Ishikawa (cell line): ENCODE results near the gene SLC11A2.

Source experiments
- CEBPB ChIP-seq: IDR thresholded peaks from 2 replicates; pipeline ENCODE4 v1.6.1; 2012
- CREB1 ChIP-seq: IDR thresholded peaks from 2 replicates; pipeline ENCODE4 v1.6.1; 2012; ENCODE audit warnings: low read depth
- EGR1 ChIP-seq: IDR thresholded peaks from 2 replicates; pipeline ENCODE4 v1.6.1; 2012
- EP300 ChIP-seq: IDR thresholded peaks from 2 replicates; pipeline ENCODE4 v1.6.1; 2012; ENCODE audit warnings: borderline replicate concordance
- FOXM1 ChIP-seq: IDR thresholded peaks from 2 replicates; pipeline ENCODE4 v1.6.1; 2012; ENCODE audit warnings: low read depth, borderline replicate concordance
- MAX ChIP-seq: IDR thresholded peaks from 2 replicates; pipeline ENCODE4 v1.6.1; 2012
- NFIC ChIP-seq: IDR thresholded peaks from 2 replicates; pipeline ENCODE4 v1.6.1; 2012
- RAD21 ChIP-seq: IDR thresholded peaks from 2 replicates; pipeline ENCODE4 v1.6.1; 2012; ENCODE audit warnings: low read depth
- REST ChIP-seq: IDR thresholded peaks from 2 replicates; pipeline ENCODE4 v1.6.1; 2012; ENCODE audit warnings: low read depth, mild to moderate bottlenecking
- TAF1 ChIP-seq: IDR thresholded peaks from 2 replicates; pipeline ENCODE4 v1.6.1; 2012; ENCODE audit warnings: low read depth, mild to moderate bottlenecking
- TCF12 ChIP-seq: IDR thresholded peaks from 2 replicates; pipeline ENCODE4 v1.6.1; 2012; ENCODE audit warnings: low read depth
- TEAD4 ChIP-seq: IDR thresholded peaks from 2 replicates; pipeline ENCODE4 v1.6.1; 2012
- USF1 ChIP-seq: IDR thresholded peaks from 2 replicates; pipeline ENCODE4 v1.6.1; 2012
- YY1 ChIP-seq: IDR thresholded peaks from 2 replicates; pipeline ENCODE4 v1.6.1; 2012; ENCODE audit warnings: low read depth

GRCh38 chr12:50948798-50949197, 77.4 kb downstream of the SLC11A2 start:
- TF ChIP-seq EP300 (no peak), FOXM1 (no peak), MAX (no peak), CEBPB (no peak), TAF1 (no peak), REST (no peak), RAD21 (no peak), YY1 (no peak), EGR1 (no peak), TEAD4 (no peak), USF1 (no peak), NFIC (no peak), TCF12 (no peak), CREB1 (no peak)
